Measurements from ENCODE around the gene METRN.
"Not testable (repeated sequence)": the region's sequence is repeated elsewhere in the genome, so short reads cannot be mapped to it uniquely, and the experiment has no call there.

The METRN gene

GRCh38 chr16:739560-740458, 24.9 kb downstream of the METRN start:
- no peak for DNase-seq

DNA sequence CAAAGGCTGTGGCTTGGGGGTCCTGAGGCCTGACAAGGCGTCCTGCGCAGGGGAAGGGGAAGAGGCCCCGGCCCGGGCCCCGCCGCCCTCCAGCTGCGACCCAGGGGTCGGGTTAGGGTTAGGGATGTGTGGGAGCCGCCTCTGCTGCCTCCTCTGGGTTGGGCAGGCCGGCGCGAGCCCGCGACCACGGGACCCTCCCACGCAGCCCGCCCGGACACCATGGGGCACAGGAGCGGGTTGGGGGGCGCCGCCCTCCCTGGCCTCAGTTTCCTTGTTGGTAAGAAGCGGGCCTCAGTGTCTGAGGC, 25.5 kb downstream of the METRN start:
- no peak for DNase-seq

GRCh38 chr16:740764-741505, 26.0 kb downstream of the METRN start, which contains the start of gene CIAO3:
Gene CIAO3 (minus strand): TSS chr16:740997. CDS start chr16:740985, 12 bp downstream.
- DNase-seq: peak; percentile 83

DNA sequence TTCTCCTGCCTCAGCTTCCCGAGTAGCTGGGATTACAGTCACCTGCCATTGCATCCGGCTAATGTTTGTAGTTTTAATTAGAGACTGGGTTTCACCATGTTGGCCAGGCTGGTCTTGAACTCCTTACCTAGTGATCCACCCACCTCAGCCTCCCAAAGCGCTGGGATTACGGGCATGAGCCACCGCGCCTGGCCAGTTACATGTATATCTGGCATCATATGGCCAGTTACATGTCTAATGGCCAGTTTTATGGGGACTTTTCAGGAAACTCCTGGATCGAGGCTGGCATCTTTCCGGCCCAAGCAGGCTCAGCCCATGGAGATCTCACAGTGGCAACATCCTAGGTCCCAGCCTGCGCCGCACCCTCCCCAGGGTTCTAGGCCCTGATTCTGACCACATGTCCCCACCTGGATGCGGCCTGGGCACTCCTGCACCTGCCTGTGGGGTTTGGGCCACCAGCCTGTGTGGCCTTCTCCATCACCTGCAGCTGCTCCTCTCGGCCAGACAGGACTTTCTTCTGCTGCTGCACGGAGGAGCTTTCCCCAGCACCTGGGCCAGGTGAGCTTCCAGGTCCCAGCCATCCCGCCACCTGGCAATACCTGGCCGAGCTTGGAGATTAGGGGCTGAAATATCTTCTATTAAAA, 27.2 kb downstream of the METRN start:
- no peak for DNase-seq

- DNase-seq: not testable (repeated sequence)
Measured at GRCh38 chr16:742894-743293, 28.0 kb downstream of the METRN start.

GRCh38 chr16:743794-744500, 29.0 kb downstream of the METRN start:
- DNase-seq: no peak

DNA sequence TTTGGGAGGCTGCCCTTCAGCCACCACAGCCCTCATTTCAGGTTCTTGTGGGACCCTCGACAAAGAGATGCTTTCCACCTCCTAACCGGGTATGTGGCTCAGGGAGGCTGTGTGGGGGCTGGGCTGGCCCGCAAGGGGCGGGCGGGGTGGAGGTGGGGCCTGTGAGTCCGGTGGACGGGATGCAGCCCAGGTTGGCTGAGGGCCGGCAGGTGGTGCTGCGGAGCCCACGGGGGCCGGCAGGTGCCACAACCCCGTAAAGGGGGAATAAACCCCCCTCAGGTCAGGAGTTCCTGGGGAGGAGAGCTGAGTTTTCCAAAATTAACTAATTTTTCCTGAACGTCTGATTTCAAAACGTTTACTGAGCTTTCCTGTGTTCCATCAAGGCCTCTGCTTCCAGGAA, 30.8 kb downstream of the METRN start:
- no peak for DNase-seq

DNA sequence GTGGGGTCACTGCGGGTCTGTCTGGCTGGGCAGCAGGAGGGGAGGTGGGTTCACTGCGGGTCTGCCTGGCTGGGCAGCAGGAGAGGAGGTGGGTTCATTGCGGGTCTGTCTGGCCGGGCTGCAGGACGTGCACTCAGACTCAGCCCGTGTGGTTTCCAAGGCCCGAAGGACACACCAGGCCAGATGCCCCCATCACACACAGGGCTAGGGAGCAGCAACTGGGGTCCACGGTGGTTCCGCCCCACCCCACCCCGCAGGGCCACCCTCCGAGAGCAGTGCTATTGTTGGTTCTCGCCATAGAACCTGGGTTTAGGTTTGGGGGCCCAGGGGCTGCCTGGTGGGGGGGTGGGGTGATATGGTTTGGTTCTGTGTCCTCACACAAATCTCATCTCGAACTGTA, 31.7 kb downstream of the METRN start:
- no peak for DNase-seq

DNA sequence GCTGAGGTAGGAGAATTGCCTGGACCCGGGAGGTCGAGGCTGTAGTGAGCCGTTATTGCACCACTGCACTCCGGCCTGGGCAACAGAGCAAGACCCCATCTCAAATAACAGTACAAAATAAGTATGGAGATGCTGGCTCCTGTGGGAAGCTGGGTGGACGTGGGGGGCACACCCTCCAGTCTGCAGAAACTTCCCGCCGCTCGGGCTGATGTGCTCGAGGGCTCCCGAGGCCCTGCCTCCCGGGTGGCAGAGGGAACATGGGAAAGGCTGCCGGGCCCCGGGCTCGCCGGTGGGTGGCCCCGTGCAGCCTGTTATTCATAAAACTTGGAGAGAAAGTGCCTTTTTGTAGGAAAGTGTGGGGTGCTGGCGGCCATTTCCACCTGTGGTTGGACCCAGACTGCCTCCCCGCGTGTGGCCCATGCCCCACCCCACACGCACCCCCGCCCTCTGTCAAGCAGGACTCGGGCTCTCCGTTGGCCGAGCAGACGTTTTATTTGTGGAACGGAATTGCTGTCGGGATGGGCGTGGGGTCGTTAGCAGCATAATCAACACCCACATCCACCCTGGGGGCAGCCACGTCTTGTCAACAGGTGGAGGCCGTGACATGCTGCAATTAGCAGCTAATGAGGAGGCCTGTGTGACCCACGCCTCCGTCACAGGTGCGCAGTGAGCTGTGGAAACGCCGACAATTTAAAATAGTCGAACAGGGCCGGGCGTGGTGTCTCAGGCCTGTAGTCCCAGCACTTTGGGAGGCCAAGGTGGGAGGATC, 33.2 kb downstream of the METRN start:
- no peak for DNase-seq

DNA sequence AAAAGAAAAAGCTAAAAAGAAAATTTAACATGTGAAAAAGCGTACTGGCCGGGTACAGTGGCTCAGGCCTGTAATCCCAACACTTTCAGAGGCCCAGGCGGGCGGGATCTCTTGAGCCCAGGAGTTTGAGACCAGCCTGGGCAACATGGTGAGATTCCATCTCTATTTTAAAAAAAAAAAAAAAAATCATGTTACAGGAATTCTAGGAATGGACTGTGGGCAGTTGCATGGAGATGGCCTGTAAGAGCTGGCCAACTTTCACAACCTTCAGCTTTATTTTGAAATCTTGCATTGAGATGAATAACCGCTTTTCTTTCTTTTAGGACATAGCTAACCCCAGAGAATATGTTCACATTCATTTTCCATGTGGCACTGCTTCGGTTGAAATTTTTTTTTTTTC, 34.1 kb downstream of the METRN start:
- DNase-seq: no peak

DNA sequence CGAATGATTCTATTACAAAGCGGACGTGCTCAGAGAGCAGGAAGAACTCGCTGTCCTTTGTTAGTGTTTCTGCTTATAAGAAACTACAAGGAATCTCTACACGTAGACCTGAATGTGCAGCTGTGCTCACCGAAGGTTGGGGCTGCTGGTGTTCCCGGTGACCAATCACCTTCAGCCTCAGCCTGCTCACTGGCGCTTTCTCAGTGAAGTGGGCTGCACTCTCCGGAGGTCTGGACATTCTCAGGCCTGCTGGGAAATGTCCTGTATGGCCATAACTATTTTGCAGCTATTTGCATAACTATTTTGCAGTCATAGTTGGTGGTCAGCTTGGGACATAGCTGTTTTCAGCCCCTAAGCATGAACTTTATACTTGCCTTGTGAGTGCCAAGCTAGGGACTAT, 35.6 kb downstream of the METRN start:
- no peak for DNase-seq

GRCh38 chr16:751152-752006, 36.5 kb downstream of the METRN start:
- DNase-seq: no peak

GRCh38 chr16:752007-752312, 37.0 kb downstream of the METRN start:
- no peak for DNase-seq

DNA sequence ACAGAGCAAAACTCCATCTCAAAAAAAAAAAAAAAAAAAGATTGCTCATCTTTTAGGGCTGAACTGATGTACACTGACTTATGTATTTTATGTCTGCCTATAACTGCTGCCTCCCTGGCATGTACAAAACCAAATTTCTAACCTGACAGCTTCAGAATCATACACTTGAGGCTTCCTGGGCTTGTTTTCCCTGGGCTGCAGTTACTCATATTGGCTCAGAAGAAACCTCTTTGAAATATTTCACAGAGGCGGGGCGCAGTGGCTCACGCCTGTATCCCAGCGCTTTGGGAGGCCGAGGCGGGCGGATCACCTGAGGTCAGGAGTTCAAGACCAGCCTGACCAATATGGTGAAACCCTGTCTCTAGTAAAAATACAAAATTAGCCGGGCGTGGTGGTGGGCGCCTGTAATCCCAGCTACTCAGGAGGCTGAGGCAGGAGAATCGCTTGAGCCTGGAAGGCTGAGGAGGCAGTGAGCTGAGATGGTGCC, 39.2 kb downstream of the METRN start:
- not testable (repeated sequence) for DNase-seq

DNA sequence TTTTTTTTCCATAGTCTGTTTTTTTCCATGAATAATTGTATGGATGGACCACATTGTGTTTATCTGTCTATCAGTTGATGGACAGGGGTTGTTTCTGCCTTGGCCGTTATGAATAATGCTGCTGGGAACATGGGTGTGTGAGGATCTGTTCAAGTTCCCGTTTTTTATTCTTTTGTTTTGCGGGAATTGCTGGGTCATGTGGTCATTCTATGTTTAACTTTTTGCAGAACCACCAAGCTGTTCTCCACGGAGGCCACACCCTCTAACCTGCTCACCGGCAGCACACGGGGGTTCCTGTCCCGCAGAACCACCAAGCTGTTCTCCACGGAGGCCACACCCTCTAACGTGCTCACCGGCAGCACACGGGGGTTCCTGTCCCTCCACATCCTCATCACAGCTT, 39.7 kb downstream of the METRN start:
- no peak for DNase-seq

DNA sequence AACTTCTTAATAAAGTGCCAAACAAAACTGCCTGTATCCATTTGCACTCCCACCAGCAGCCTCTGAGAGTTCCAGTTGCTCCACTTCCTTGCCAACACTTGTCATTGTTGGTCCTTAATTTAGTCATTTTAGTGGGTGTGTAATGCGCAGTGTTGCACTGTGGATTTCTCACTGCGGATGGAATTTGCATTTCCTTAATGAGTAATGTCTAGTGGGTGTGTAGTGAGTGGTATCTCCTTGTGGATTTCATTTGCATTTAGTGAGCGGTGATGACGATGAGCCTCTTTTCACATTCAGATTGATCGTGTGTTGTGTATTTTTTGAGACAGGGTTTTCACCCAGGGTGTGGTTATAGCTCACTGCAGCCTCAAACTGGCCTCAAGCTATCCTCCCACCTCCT, 41.5 kb downstream of the METRN start:
- DNase-seq: no peak

GRCh38 chr16:759110-759910, 44.4 kb downstream of the METRN start:
- no peak for DNase-seq

GRCh38 chr16:760065-760464, 45.1 kb downstream of the METRN start:
- DNase-seq: no peak

GRCh38 chr16:760545-761343, 45.8 kb downstream of the METRN start, which contains the start of gene MSLN:
Gene MSLN (plus strand): TSS chr16:760734. CDS start chr16:762681, 1,947 bp downstream.
- DNase-seq: no peak
